K562 (cell line): Measurements from ENCODE around the gene SERPINF2. TPM values are rescaled to one million over a fixed set of nuclear protein-coding genes. Genes with fewer than 3 reads are reported as not detected.

ENCODE experiments used
- ATAC-seq: fragments of 200-7000 bp; cut with Tn5 transposase; 3 replicates; pipeline ENCODE4 v1.9.1; 2020; ENCODE audit warnings: moderate library complexity
- BruUV-seq: library from RNA; stranded (reverse); fragments of 400-500 nt; replicated peaks from 2 replicates; lab custom pipeline; 2021; lab: Mats Ljungman, UMichigan
- CTCF ChIA-PET: fragments of 300-600 bp; formaldehyde crosslinking; extraction: SDS; loops from one replicate; lab custom pipeline; 2021; ENCODE audit warnings: low intra/inter-chr PET ratio; lab: Yijun Ruan, JAX
- POLR2A ChIA-PET: fragments of 300-600, 350-650 bp; sonication (Branson Sonifier 250); formaldehyde crosslinking; extraction: SDS; loops from one replicate; lab custom pipeline; 2021; ENCODE audit warnings: antibody characterized with exemption, inconsistent platforms; lab: Yijun Ruan, JAX
- DNase-seq, 4 experiments: peaks; one replicate each; pipeline versions ENCODE4 v3.0.0 to v3.0.0-alpha.2; 2011 to 2018; ENCODE audit warnings: low spot score in 3 of 4, mixed read lengths in 3 of 4; ENCODE audit errors: extremely low read depth in 1 of 4
- FAIRE-seq: peaks from 2 replicates; lab custom pipeline; 2011; peaks lifted over from hg19 to GRCh38; lab: Jason Lieb, UNC
- H2AFZ ChIP-seq: 2 replicates; pipeline ENCODE4 v1.6.0; 2011; ENCODE audit warnings: low read depth, low read length, control low read depth, inconsistent platforms
- H3K27ac ChIP-seq: fragments of 200-600 bp; 3 replicates; pipeline ENCODE4 v1.8.0; 2011; ENCODE audit warnings: low read depth, mild to moderate bottlenecking, control low read depth, inconsistent platforms, low read length, moderate library complexity, mixed read lengths; ENCODE audit errors: extremely low read depth
- H3K27me3 ChIP-seq, 2 experiments: fragments of 300-600 bp in 1 of 2; 2 replicates in 1 of 2; 3 replicates in 1 of 2; pipeline versions ENCODE4 v1.6.0 to v1.8.0; 2011; ENCODE audit warnings: inconsistent platforms in 2 of 2, low read length in 2 of 2, mild to moderate bottlenecking in 1 of 2, mixed read lengths in 1 of 2, moderate library complexity in 1 of 2; ENCODE audit not compliant: control insufficient read depth in 2 of 2, insufficient read depth in 2 of 2
- H3K36me3 ChIP-seq: fragments of 300-600 bp; 3 replicates; pipeline ENCODE4 v1.8.0; 2011; ENCODE audit warnings: mild to moderate bottlenecking, low read length, inconsistent platforms; ENCODE audit not compliant: control insufficient read depth, insufficient read depth
- H3K4me1 ChIP-seq, 2 experiments: fragments of 200-600 bp in 1 of 2; replicated peaks in 1 of 2; 2 replicates in 1 of 2; 3 replicates in 1 of 2; pipeline versions ENCODE4 v1.5.1 to v1.8.0; 2011; ENCODE audit warnings: inconsistent platforms in 2 of 2, low read length in 2 of 2, mild to moderate bottlenecking in 1 of 2, mixed read lengths in 1 of 2, moderate library complexity in 1 of 2; ENCODE audit not compliant: control insufficient read depth in 2 of 2, insufficient read depth in 2 of 2
- H3K4me2 ChIP-seq: 2 replicates; pipeline ENCODE4 v1.6.1; 2011; ENCODE audit warnings: low read length, control low read depth, inconsistent platforms, mixed read lengths; ENCODE audit not compliant: insufficient read depth
- H3K4me3 ChIP-seq: fragments of 200-600 bp; sonication (generic), shearing (Covaris generic); 2 replicates; pipeline ENCODE4 v1.5.1; 2016; ENCODE audit warnings: control low read depth, inconsistent platforms
- H3K79me2 ChIP-seq: fragments of 200-600 bp; 3 replicates; pipeline ENCODE4 v1.8.0; 2011; ENCODE audit warnings: low read length, inconsistent platforms; ENCODE audit not compliant: control insufficient read depth, insufficient read depth
- H3K9ac ChIP-seq, 2 experiments: 2 replicates each; pipeline versions ENCODE4 v1.6.0 to v1.6.1; 2011; ENCODE audit warnings: low read depth in 2 of 2, low read length in 2 of 2, control low read depth in 1 of 2, inconsistent platforms in 1 of 2, mild to moderate bottlenecking in 1 of 2, mixed read lengths in 1 of 2; ENCODE audit not compliant: insufficient read depth in 1 of 2
- H3K9me1 ChIP-seq: one replicate; pipeline ENCODE4 v1.6.0; 2011; ENCODE audit warnings: inconsistent platforms, mild to moderate bottlenecking, low read length, moderate library complexity; ENCODE audit not compliant: control insufficient read depth, insufficient read depth
- H3K9me3 ChIP-seq: replicated peaks from 2 replicates; pipeline ENCODE4 v1.5.1; 2011; ENCODE audit warnings: low read depth, low read length, inconsistent platforms; ENCODE audit not compliant: control insufficient read depth, insufficient read depth
- H4K20me1 ChIP-seq: replicated peaks from 2 replicates; pipeline ENCODE4 v1.6.1; 2011; ENCODE audit warnings: low read length, inconsistent platforms, mixed read lengths; ENCODE audit not compliant: control insufficient read depth, insufficient read depth
- CUX1 ChIP-seq: fragments of 200-800 bp; sonication (Bioruptor generic); IDR thresholded peaks from 2 replicates; pipeline ENCODE4 v1.6.1; 2016; ENCODE audit warnings: missing genetic modification characterization, missing compliant biosample characterization
- FOXJ3 ChIP-seq: sonication (generic); formaldehyde crosslinking; IDR thresholded peaks from 2 replicates; pipeline ENCODE4 v1.4.0; 2020; ENCODE audit warnings: mild to moderate bottlenecking, missing genetic modification reagents
- HOXB6 ChIP-seq: fragments of 250-450 bp; sonication (Bioruptor Pico); IDR thresholded peaks from 2 replicates; pipeline ENCODE4 v1.5.1; 2022; ENCODE audit warnings: mild to moderate bottlenecking, borderline replicate concordance
- SP1 ChIP-seq: sonication (generic); formaldehyde crosslinking; IDR thresholded peaks from 2 replicates; pipeline ENCODE4 v1.8.1; 2022; ENCODE audit warnings: mild to moderate bottlenecking, missing genetic modification reagents
- ZNF77 ChIP-seq: fragments of 250-450 bp; sonication (Bioruptor Pico); IDR thresholded peaks from 2 replicates; pipeline ENCODE4 v1.5.0; 2020
- WGBS: fragments of 100-300 bp; shearing (Covaris generic); methylation state at CpG from one replicate; pipeline ENCODE4 v1.1.6; 2016; ENCODE audit warnings: low coverage, mixed read lengths; ENCODE audit not compliant: insufficient coverage; ENCODE audit errors: missing lambda C conversion rate; 5-methylcytosine and 5-hydroxymethylcytosine counted together
- in situ Hi-C: fragments of 300-500 bp; cut with MboI; formaldehyde crosslinking; loops from 4 replicates; pipeline ENCODE4 v1.15.0; 2018; ENCODE audit warnings: inconsistent platforms, mixed read lengths
- intact Hi-C: fragments of 100-400 bp; cut with micrococcal nuclease; formaldehyde crosslinking; loops from 2 replicates; pipeline ENCODE4 v1.14.2; 2022
- polyA plus RNA-seq, 8 experiments: library from polyadenylated mRNA; depleted of rRNA in 4 of 8; stranded (reverse) in 5 of 8; unstranded in 3 of 8; fragments of >200 nt; fragmentation: Nextera tagmentation in 2 of 8; fragmentation: Illumina TruSeq in 1 of 8; extraction: Ambion mirVana in 2 of 8; extraction: Trizol in 1 of 8; gene quantifications; 2 replicates each; pipeline versions ENCODE4 v1.2.1 to v1.2.3, GENCODE V29; 2011 to 2014; ENCODE audit warnings: inconsistent platforms in 1 of 8, missing spikeins in 1 of 8
- total RNA-seq, 7 experiments: library from RNA; depleted of rRNA in 6 of 7; stranded (reverse); fragments of >200 nt in 6 of 7; fragmentation: Illumina TruSeq in 2 of 7; extraction: Trizol in 2 of 7; gene quantifications; 2 replicates each; pipeline versions ENCODE4 v1.2.1 to v1.2.3, GENCODE V29; 2011 to 2021; ENCODE audit warnings: low replicate concordance in 1 of 7
- TF ChIP-seq, protein P1 (sequence below): IDR thresholded peaks from 2 replicates; pipeline ENCODE4 v1.6.1; 2016; ENCODE audit warnings: missing genetic modification characterization, missing compliant biosample characterization

SERPINF2 gene
- total and polyA plus RNA-seq, 9 of the 15 experiments (the other 6 are each of a cell fraction or from before 2014, with no cell fraction given) = 0.22 TPM; not detected in 8

GRCh38 chr17:1785930-1786329 is 43.3 kb downstream of the SERPINF2 start:
- Histone ChIP-seq H3K27me3 (no peaks in the 10 kb centered on the region), H3K9ac (no peak overlapping the region), H3K4me2 (no peak overlapping the region), H3K4me1 (peaks cover 8 to 10% of the 10 kb centered on the region in 2 experiments; a peak in 4 of 5 replicates), H3K27ac (no peak overlapping the region), H3K79me2 (no peaks in the 10 kb centered on the region; the same call in 2 of the 3 replicates), H2AFZ (no peak overlapping the region), H4K20me1 (no peaks in the 10 kb centered on the region), H3K9me3 (no peaks in the 10 kb centered on the region), H3K9me1 (no peaks in the 10 kb centered on the region), H3K4me3 (no peak overlapping the region), H3K36me3 (peaks cover 54% of the 10 kb centered on the region)
- ChIA-PET POLR2A (no interaction called here), CTCF (no interaction called here)
- intact Hi-C loops = no loop called here
- BruUV-seq = no TSS peak
- WGBS = 100% methylated on average over 3 of the region's 4 CpGs
- DNase-seq (no peak), FAIRE-seq (no peak), ATAC-seq (no peak)
- in situ Hi-C loops = no loop called here
- TF ChIP-seq SP1 (CRISPR knock-in tag) (no peak), ZNF77 (CRISPR knock-in tag) (no peak), FOXJ3 (CRISPR knock-in tag) (no peak), CUX1 (CRISPR knock-in tag) (no peak), HOXB6 (CRISPR knock-in tag) (no peak)
- TF ChIP-seq, protein P1, sequence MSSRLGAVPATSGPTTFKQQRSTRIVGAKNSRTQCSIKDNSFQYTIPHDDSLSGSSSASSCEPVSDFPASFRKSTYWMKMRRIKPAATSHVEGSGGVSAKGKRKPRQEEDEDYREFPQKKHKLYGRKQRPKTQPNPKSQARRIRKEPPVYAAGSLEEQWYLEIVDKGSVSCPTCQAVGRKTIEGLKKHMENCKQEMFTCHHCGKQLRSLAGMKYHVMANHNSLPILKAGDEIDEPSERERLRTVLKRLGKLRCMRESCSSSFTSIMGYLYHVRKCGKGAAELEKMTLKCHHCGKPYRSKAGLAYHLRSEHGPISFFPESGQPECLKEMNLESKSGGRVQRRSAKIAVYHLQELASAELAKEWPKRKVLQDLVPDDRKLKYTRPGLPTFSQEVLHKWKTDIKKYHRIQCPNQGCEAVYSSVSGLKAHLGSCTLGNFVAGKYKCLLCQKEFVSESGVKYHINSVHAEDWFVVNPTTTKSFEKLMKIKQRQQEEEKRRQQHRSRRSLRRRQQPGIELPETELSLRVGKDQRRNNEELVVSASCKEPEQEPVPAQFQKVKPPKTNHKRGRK (tag) = no peak
